Body of pancreas (tissue), 4 donors: Measurements from ENCODE around the gene MCTP1.

Experiments used
- CTCF ChIP-seq, 7 experiments: fragments of 450-650 bp in 4 of 7; fragments of 200-600 bp in 3 of 7; sonication (generic) in 3 of 7; IDR thresholded peaks; one replicate each; pipeline ENCODE4 v1.5.1; 2016 to 2019; ENCODE audit warnings: antibody characterized with exemption in 7 of 7
- POLR2A ChIP-seq, 3 donors: fragments of 450-650 bp; IDR thresholded peaks; one replicate each; pipeline ENCODE4 v1.6.1; 2016; ENCODE audit warnings: antibody characterized with exemption in 3 of 3, mild to moderate bottlenecking in 2 of 3

DNA sequence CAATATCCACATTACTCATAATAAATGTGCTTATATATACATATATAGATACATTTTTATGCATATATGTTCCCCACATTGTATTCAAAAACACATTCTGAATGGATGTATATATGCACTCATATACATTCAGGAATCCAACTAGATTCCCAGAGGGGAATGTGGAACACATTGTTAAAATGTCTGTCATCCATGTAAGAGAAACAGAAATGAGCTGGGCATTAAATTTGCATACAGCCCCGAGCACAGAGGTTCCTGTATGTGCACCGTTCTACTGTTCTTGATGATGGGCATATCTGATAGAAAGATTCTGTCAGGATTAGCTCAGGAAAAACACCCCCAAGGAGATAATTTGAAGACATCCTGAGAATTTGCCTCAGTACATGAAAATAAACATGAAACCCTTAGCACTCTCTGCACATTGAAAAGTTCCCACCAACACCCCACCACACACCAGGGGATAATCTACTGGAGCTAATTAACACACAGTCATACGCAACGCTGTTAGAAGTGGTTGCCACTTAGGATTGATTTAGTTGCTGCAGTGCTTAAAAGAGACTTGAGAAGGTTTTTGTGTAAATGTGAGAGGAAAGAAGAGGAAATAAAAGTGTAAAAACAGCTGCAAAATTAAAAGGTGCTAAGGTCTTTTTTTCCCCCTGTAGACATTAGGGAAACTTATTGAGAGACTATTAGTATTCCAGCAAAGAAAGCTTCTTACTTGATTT, 443.1 kb downstream of the MCTP1 start:
- TF ChIP-seq CTCF (IDR thresholded peaks at IDR 0.05) (no peak), POLR2A (IDR thresholded peaks at IDR 0.05) (no peak)
